Testis (tissue), 3 donors: ENCODE measurements around the gene KRTAP12-4. TPM values are rescaled to one million over a fixed set of nuclear protein-coding genes. Genes with fewer than 3 reads are reported as not detected.

ENCODE experiments used
- DNase-seq: peaks from one replicate; pipeline ENCODE4 v3.0.0-alpha.2; 2019
- H3K27ac ChIP-seq, 2 donors: fragments of 200-600 bp; sonication (generic); one replicate each; pipeline ENCODE4 v1.5.1; 2019
- H3K27me3 ChIP-seq: fragments of 200-600 bp; sonication (generic); one replicate; pipeline ENCODE4 v1.5.1; 2019
- H3K36me3 ChIP-seq: fragments of 200-600 bp; sonication (generic); one replicate; pipeline ENCODE4 v1.5.1; 2017; ENCODE audit warnings: low read depth; ENCODE audit errors: missing control alignments
- H3K4me1 ChIP-seq: fragments of 200-600 bp; sonication (generic); one replicate; pipeline ENCODE4 v1.5.1; 2019
- H3K4me3 ChIP-seq, 2 donors: fragments of 200-600 bp; sonication (generic); one replicate each; pipeline ENCODE4 v1.5.1; 2017 to 2019
- H3K9me3 ChIP-seq: fragments of 200-600 bp; sonication (generic); one replicate; pipeline ENCODE4 v1.5.1; 2017
- CTCF ChIP-seq, 3 experiments: fragments of 450-650 bp in 2 of 3; fragments of 200-600 bp in 1 of 3; sonication (generic) in 1 of 3; IDR thresholded peaks; one replicate each; pipeline ENCODE4 v1.5.1; 2016 to 2019; ENCODE audit warnings: antibody characterized with exemption in 3 of 3, mild to moderate bottlenecking in 2 of 3, moderate library complexity in 1 of 3
- POLR2A ChIP-seq: fragments of 450-650 bp; IDR thresholded peaks from one replicate; pipeline ENCODE4 v1.6.1; 2017; ENCODE audit warnings: antibody characterized with exemption, mild to moderate bottlenecking, moderate library complexity
- WGBS, 2 donors: methylation state at CpG; one replicate each; pipeline ENCODE4 v1.1.5; 2018; 5-methylcytosine and 5-hydroxymethylcytosine counted together
- intact Hi-C: fragments of 100-400 bp; cut with DNase I; formaldehyde crosslinking; loops from one replicate; pipeline ENCODE4 v1.15.1; 2023; ENCODE audit warnings: low total_unique reads
- polyA plus RNA-seq: library from polyadenylated mRNA; stranded (reverse); fragments of 350-450 nt; fragmentation: Illumina TruSeq; extraction: RNeasy Lipid Tissue Mini Kit (QIAGEN cat#74804); gene quantifications from one replicate; pipeline ENCODE4 v1.2.3, GENCODE V29; 2014; ENCODE audit warnings: low read depth, low replicate concordance; ENCODE audit not compliant: insufficient read depth
- total RNA-seq, 2 donors: library from RNA; depleted of rRNA; stranded (reverse); fragments of >200 nt; gene quantifications; one replicate each; pipeline ENCODE4 v1.2.3, GENCODE V29; 2016

KRTAP12-4 gene
- total and polyA plus RNA-seq, 3 donors from 2014 or later, result not detected

DNA sequence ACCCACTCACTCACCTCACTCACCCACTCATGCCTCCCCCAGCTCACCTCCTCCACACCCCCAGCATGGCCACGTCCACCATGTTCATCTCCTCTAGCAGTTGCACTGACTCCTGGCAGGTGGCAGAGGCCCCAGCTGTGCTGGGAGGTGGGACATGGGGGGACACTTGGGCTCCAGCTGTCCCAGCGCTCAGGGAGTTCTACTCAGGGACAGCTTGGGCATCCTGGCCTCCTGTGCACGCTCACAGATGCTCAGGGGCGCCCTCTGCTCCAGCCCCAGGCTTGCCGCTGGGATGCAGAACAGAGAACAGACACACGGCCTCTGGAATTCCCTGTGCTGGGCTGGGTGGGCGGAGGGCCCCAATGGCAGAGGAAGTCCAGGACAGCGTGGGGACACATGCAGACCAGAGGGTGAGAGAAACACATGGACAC lies 37.4 kb downstream of the KRTAP12-4 start:
- WGBS, 2 donors, result 66 to 71% methylated on average over 8 of the region's 8 CpGs
- intact Hi-C loops, result no loop called here
- Histone ChIP-seq H3K27ac (no peak overlapping the region), H3K4me1 (no peaks in the 10 kb centered on the region), H3K27me3 (no peaks in the 10 kb centered on the region), H3K36me3 (no peaks in the 10 kb centered on the region), H3K9me3 (no peaks in the 10 kb centered on the region), H3K4me3 (no peak overlapping the region)
- no peak for DNase-seq
- TF ChIP-seq POLR2A (no peak), CTCF (IDR thresholded peaks at IDR 0.05) (no peak)

DNA sequence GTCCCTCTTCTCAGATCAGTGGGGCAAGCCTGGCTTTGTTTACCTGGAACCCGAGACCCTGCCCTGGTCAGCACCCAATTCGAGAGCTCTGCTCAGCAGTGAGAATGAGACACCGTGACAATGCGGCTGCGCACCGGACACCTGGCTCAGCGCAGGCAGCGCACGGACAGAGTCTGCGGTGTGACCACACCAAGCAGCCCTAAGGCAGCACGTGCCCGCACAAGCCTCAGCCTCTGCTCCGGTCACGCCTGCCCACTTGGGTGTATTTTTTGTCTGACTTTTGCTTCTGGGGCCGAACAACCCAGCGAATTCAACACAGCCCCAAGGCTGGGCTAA lies 37.9 kb downstream of the KRTAP12-4 start:
- Histone ChIP-seq H3K4me3 (no peak overlapping the region), H3K27ac (no peak overlapping the region), H3K27me3 (no peaks in the 10 kb centered on the region), H3K4me1 (no peaks in the 10 kb centered on the region), H3K9me3 (no peaks in the 10 kb centered on the region), H3K36me3 (no peaks in the 10 kb centered on the region)
- intact Hi-C loops, result no loop called here
- 82 to 91% methylated on average over 15 to 16 of the region's 16 CpGs for WGBS, 2 donors
- no peak for DNase-seq
- TF ChIP-seq CTCF (IDR thresholded peaks at IDR 0.05) (no peak), POLR2A (no peak)

- Histone ChIP-seq H3K36me3 (no peaks in the 10 kb centered on the region), H3K4me3 (no peak overlapping the region), H3K27me3 (no peaks in the 10 kb centered on the region), H3K9me3 (no peaks in the 10 kb centered on the region), H3K4me1 (no peaks in the 10 kb centered on the region), H3K27ac (no peak overlapping the region)
- no peak for DNase-seq
- TF ChIP-seq POLR2A (no peak), CTCF (IDR thresholded peaks at IDR 0.05) (no peak)
- intact Hi-C loops, result no loop called here
- 58 to 85% methylated on average over 7 to 16 of the region's 17 CpGs for WGBS, 2 donors
Observed at GRCh38 chr21:44615911-44616590, 38.4 kb downstream of the KRTAP12-4 start.

DNA sequence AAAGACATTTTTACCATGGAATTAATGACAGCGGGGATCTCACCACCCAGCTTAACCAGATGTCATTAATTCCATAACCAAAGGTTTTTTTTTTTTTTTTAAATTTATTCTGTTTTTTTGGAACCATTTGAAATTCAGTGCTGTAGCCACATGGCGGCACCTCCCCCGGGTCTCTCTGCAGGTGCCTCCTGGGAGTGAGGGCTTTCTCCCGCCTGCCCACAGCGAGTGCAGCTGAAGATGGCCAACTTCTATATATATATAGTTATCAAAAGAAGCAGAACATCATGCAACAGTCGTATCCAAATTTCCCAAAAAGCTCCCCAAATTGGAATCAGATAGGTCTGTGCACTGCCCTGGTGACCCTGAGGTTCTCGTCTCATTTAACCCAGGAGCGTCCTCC lies 39.0 kb downstream of the KRTAP12-4 start:
- WGBS, 2 donors, result 66 to 71% methylated on average over 8 of the region's 8 CpGs
- DNase-seq, result no peak
- TF ChIP-seq POLR2A, result no peak
- TF ChIP-seq CTCF (IDR thresholded peaks at IDR 0.05), result no peak
- H3K4me3 ChIP-seq, result no peak overlapping the region
- intact Hi-C loops, result no loop called here
- no peaks in the 10 kb centered on the region for H3K9me3 ChIP-seq
- no peaks in the 10 kb centered on the region for H3K4me1 ChIP-seq
- H3K27ac ChIP-seq, result no peak overlapping the region
- H3K27me3 ChIP-seq, result no peaks in the 10 kb centered on the region
- no peaks in the 10 kb centered on the region for H3K36me3 ChIP-seq

DNA sequence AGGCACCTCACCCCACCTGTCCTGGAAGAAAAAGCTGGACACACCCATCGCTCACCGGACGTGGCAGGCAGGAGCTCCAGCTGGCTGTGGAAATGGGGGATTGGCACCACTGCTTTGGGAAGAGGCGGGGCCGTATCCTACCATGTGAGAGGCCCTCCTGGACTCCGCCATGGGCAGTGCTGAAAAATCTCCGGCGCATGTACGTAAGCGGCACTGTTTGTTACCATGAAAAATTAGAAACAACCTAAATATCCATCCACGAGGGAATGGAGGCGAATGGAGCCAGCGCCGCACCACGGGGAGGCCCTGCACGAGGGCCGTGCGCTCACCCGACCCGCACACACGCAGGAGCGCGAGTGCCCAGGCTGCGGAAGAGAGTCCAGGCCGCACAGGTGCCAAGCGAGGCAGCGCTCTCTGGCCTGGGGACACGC lies 39.5 kb downstream of the KRTAP12-4 start:
- WGBS, 2 donors, result 60 to 76% methylated on average over 24 to 28 of the region's 28 CpGs
- intact Hi-C loops, result no loop called here
- no peak overlapping the region for H3K4me3 ChIP-seq
- H3K36me3 ChIP-seq, result no peaks in the 10 kb centered on the region
- no peak for DNase-seq
- no peak overlapping the region for H3K27ac ChIP-seq
- H3K4me1 ChIP-seq, result no peaks in the 10 kb centered on the region
- TF ChIP-seq POLR2A (no peak), CTCF (IDR thresholded peaks at IDR 0.05) (no peak)
- no peaks in the 10 kb centered on the region for H3K9me3 ChIP-seq
- no peaks in the 10 kb centered on the region for H3K27me3 ChIP-seq
